ENCODE data around the gene KCNC1.

The KCNC1 gene

GRCh38 chr11:17714870-17715269, 19.7 kb upstream of the KCNC1 start:
- in situ Hi-C loops (cut with MboI; ENCODE audit: low sequenced_read_pairs): no loop called here

- in situ Hi-C loops (cut with MboI; ENCODE audit: low sequenced_read_pairs): no loop called here
These were observed 17.8 kb upstream of the KCNC1 start for GRCh38 chr11:17716807-17717206.

- in situ Hi-C loops (cut with MboI; ENCODE audit: low sequenced_read_pairs): no loop called here
These were observed 16.6 kb upstream of the KCNC1 start for GRCh38 chr11:17718015-17718414.

GRCh38 chr11:17718510-17718962, 16.0 kb upstream of the KCNC1 start:
- in situ Hi-C loops (cut with MboI; ENCODE audit: low sequenced_read_pairs): no loop called here

- in situ Hi-C loops (cut with MboI; ENCODE audit: low sequenced_read_pairs): no loop called here
These were observed 15.3 kb upstream of the KCNC1 start, which contains the start of gene MYOD1 for GRCh38 chr11:17719028-17719937. Gene MYOD1, plus strand, starts transcription at chr11:17719571. Its CDS starts 212 bp downstream, at chr11:17719783.

- in situ Hi-C loops (cut with MboI; ENCODE audit: low sequenced_read_pairs): no loop called here
These were observed 14.4 kb upstream of the KCNC1 start for GRCh38 chr11:17719938-17720795.

- in situ Hi-C loops (cut with MboI; ENCODE audit: low sequenced_read_pairs): no loop called here
These were observed 13.8 kb upstream of the KCNC1 start for GRCh38 chr11:17720796-17721171.

GRCh38 chr11:17721242-17721999, 13.2 kb upstream of the KCNC1 start:
- in situ Hi-C loops (cut with MboI; ENCODE audit: low sequenced_read_pairs): no loop called here

- in situ Hi-C loops (cut with MboI; ENCODE audit: low sequenced_read_pairs): no loop called here
These were observed 12.5 kb upstream of the KCNC1 start for GRCh38 chr11:17722000-17722643.

GRCh38 chr11:17724020-17724908, 10.3 kb upstream of the KCNC1 start:
- in situ Hi-C loops (cut with MboI; ENCODE audit: low sequenced_read_pairs): no loop called here

GRCh38 chr11:17725174-17725573, 9.4 kb upstream of the KCNC1 start:
- in situ Hi-C loops (cut with MboI; ENCODE audit: low sequenced_read_pairs): no loop called here

- in situ Hi-C loops (cut with MboI; ENCODE audit: low sequenced_read_pairs): no loop called here
These were observed 4.4 kb upstream of the KCNC1 start for GRCh38 chr11:17730137-17730536.

GRCh38 chr11:17730608-17731462, 3.7 kb upstream of the KCNC1 start:
- in situ Hi-C loops (cut with MboI; ENCODE audit: low sequenced_read_pairs): no loop called here

GRCh38 chr11:17733261-17733660, 1.3 kb upstream of the KCNC1 start:
- in situ Hi-C loops (cut with MboI; ENCODE audit: low sequenced_read_pairs): no loop called here

GRCh38 chr11:17734986-17735817, 621 bp downstream of the KCNC1 start:
- in situ Hi-C loops (cut with MboI; ENCODE audit: low sequenced_read_pairs): no loop called here

- in situ Hi-C loops (cut with MboI; ENCODE audit: low sequenced_read_pairs): no loop called here
These were observed 1.4 kb downstream of the KCNC1 start for GRCh38 chr11:17735818-17736578.

GRCh38 chr11:17736579-17736893, 2.0 kb downstream of the KCNC1 start:
- in situ Hi-C loops (cut with MboI; ENCODE audit: low sequenced_read_pairs): no loop called here

Measured in hTERT RPE-1 (cell line).